ENCODE results near the gene WNT4. TPM values are rescaled to one million over a fixed set of nuclear protein-coding genes. Genes with fewer than 3 reads are reported as not detected.

WNT4 gene
- 5.3 TPM for polyA plus RNA-seq (ENCODE audit: insufficient read length)

- DNase-seq (ENCODE audit: low read depth): no peak
Measured at GRCh38 chr1:22143065-22144033, at the start of gene WNT4. TSS of gene WNT4 (minus strand) at chr1:22143097. CDS start at chr1:22142922, 175 bp downstream.

DNA sequence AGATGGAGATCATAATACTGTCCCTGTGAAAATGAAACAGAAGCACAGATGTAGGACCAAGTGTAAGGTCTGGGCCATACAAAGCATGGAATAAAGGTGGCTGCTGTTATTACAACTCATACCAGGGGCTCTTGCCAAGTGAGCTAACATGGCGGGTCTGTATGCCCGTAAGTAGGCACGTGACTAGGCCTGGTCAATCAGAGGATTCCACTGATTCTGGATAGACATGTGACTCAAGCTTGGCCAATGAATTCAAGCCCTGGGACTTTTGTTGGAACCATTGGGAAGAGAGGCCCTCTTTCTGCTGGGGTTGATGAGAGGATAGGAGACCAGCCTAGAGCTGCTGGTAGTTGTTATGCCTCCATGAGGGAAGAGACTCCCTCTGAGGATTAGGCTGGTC is 47.8 kb upstream of the WNT4 start:
- DNase-seq (ENCODE audit: low read depth): no peak

DNA sequence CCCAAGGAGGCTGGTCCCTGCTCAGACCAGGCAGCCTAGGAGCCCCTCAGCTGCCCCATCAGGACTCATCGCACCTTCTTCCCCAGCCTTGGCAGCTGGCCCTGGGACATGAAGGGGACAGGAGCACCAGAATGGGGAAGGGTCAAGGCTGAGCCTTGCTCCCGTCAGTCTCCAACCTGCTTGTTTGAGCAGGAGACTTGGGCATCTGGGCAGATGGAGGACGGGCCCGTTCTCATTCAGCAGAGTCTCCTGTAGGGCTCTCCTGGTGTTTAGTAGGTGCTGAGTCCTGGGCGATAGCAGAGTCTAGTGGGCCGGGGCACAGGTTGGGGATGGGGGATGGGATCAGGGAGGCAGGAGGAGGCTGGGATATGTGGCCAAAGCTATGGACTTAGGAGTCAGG is 47.4 kb upstream of the WNT4 start:
- no peak for DNase-seq (ENCODE audit: low read depth)

DNA sequence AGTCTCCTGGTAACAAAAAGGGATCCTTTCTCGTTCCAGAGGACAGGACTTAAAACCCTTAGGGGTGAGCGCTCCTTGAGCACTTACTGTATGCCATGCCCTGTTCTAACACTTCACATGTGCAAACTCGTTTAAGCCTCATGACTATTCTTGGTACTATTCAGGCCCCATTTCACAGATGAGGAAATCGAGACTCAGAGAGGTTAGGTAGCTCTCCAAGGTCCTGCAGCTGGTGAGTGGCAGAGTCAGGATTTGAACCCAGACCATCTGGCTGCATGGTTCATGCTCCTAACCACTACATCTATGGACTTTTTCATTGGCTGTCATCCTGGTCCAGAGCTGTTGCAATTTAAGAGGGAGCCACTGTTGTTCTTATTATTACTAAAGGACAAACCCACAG is 46.7 kb upstream of the WNT4 start:
- DNase-seq (ENCODE audit: low read depth): no peak

DNA sequence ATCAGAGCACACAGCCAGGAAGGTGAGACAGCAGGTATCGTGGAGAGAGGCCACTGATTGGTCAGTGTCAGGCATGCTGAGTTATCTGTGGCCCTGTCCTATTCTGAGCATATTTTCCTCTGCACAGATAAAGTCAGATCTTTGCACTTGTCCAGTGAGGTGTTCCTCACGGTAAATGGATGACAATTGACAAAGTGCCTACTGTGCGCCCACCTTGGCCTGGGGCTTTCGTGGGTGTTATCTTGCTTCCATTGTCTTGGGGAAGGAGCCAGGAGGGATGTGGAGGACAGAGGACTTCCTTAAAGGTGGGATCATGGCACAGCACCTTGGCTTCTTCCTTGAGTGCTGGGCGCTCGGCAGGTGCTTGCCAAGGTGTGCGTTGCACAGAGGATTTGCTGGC is 46.0 kb upstream of the WNT4 start:
- no peak for DNase-seq (ENCODE audit: low read depth)

GRCh38 chr1:22188436-22188835 is 45.5 kb upstream of the WNT4 start:
- no peak for DNase-seq (ENCODE audit: low read depth)

GRCh38 chr1:22186311-22186710 is 43.4 kb upstream of the WNT4 start:
- no peak for DNase-seq (ENCODE audit: low read depth)

DNA sequence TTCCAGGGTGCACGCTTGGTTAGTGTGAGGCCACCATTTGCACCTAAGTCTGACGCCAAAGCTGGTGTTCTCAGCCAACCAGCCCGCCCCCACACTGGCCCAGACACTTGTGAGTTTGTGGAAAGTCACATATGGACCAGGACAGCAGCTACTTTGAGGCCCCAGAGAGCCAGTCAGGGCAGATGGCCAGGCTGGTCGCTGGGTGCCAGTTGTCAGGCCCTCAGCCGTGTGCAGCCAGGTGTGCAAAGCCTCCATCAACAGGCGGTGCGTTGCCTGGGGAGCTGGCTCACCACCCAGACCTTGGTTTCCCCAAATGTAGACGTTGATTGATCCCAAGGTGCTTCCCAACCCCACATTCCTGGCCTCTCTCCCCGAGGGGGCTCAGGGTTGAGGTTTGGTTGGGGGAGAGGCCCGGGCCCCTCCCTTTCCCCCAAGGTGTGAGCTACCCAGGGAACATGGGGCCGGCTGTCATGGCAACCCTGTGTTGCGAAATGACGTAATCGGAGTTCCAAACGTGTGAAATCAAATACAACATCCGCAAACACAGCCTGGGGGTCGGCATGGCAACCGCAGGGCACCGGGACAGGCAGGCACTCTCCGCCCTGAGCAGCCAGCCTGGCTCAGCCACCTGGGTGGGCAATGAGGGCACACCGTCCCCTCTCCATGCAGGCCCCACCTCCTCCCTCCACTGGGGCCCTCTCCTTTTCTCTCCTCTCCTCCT is 42.2 kb upstream of the WNT4 start:
- no peak for DNase-seq (ENCODE audit: low read depth)

GRCh38 chr1:22184454-22184853 is 41.6 kb upstream of the WNT4 start:
- no peak for DNase-seq (ENCODE audit: low read depth)

GRCh38 chr1:22182715-22183114 is 39.8 kb upstream of the WNT4 start:
- DNase-seq (ENCODE audit: low read depth): no peak

DNA sequence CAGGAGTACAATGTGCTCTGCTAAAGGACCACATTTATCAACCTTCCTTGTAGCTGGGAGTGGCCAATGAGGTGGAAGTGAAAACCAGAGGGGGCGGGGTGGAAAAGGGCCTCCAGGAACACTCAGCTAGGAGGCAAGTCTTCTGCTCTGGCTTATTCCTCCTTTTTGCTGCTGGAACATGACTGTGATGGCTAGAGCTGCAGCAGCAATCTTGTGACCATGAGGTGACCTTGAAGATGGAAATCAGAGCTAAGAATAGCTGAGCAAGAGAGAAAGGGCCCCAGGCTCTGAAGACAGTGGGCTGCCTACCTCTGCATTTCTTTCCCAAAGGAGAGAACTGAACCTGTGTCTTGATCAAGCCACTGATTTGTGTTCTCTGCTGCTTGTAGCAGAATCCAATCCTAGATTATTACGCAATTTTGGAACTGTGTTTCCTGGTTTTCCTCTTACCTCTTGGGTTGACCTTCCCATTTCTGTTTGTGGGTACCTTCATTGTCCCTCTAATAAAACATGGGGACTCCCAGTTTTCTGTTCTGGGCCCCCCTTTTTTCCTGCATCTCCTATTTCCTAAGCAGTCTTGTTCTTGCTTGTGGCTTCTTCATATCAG is 36.4 kb upstream of the WNT4 start:
- DNase-seq (ENCODE audit: low read depth): no peak

DNA sequence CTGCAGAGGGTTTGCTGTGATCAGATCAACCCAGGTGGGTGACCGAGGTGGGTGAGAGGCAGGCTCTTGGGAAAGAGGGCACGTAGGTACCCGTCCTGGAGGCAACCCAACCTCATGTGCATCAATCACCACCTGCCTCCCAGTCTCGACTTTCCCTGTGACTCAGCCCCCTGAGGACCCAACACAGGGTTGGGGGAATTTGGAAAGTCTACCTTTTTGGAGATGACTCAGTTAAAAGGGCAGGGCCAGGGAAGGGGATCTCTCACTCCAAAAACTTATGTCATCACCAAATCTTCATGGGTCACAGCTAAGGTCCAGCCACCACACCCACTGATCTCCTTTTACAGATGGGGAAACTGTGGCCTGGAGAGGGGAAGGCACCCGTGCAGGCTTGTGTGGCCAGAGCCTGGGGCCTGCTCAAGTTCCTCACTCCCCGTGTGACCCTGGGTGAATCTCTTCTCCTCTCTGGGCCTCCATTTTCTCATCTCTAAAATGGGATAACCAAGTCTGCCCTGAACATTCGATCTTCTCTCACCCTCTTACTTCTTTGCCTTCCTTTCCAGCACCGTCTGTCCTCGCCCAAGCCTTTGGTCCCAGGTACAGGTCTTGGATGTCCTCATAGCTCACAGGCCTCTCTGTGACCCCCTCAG is 34.6 kb upstream of the WNT4 start:
- DNase-seq (ENCODE audit: low read depth): no peak

- no peak for DNase-seq (ENCODE audit: low read depth)
Measured at GRCh38 chr1:22176258-22176657, 33.4 kb upstream of the WNT4 start.

- DNase-seq (ENCODE audit: low read depth): no peak
Measured at GRCh38 chr1:22174446-22175220, 31.7 kb upstream of the WNT4 start.

DNA sequence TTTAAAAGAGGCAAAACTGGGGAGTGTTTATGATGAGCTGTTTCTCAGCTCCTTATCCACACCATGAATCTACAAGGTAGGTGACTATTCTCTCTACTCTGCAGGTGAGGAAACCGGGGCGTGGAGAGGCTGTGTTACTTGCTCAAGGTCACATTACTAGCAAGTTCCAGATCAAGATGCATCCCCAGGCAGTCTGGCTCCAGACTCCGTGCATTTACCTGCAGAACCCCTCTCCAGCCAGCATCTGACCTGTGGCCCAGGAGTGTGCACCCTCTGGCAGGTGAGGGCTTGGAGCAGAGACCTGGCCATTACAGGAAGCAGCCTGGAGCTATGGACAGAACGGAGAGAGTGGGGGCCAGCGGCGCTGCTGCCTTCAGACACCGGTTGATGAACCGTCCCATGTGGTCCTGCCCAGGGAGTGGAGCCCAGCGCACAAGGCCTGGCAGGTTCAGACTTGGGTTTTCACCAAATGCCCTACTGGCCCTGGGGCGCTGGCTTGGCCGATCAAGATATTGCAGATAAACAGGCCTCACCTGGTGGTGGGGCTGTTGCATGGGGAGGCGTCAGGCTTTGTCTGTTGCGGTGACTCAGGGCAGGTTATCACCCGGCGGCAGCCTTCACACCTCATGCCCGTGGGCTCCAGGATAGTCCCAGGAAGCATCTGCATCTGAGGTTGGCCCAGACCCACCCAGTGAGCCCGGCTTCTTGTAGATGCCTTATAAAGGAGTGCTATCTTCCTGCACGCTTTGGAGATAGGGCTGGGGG is 29.2 kb upstream of the WNT4 start:
- no peak for DNase-seq (ENCODE audit: low read depth)

DNA sequence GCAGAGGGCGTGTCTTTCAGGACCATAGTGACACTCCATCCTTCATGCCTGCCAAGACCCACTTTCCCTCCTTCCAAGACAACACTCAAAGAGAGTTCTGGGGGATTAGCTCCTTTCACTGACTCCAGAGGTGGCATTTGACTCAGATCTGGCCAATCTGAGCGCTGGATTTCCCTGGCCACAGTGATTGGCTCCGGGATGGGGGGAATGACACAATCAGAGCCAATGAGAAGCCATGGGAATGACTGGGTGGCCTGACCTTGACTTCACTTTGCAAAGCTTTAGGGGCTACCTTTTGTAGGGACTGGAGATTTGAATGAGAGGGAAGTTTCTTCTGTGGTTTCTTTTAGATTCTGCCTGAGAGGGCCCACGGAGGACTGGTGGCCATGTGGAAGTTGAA is 26.9 kb upstream of the WNT4 start:
- no peak for DNase-seq (ENCODE audit: low read depth)

- DNase-seq (ENCODE audit: low read depth): no peak
Measured at GRCh38 chr1:22168412-22168973, 25.6 kb upstream of the WNT4 start.

DNA sequence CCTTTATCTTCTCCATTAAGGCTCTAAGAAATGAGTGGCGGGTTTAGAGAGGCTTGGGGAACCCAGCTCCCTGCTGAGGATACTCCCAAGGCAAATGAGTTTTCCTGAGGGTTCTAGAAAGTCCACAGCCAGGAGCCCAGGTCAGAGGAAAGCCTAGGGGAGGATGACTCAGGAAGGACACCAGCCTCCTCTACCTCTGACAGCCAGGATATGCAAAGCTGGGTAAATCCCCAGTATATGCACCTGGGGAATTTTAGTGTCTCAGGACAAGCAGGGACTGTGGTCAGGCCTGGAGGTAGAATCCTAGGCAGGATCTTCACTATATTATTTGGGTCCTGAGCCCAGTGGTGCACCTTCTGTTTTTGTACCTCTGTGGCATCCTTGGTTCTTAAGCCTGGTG is 23.5 kb upstream of the WNT4 start:
- no peak for DNase-seq (ENCODE audit: low read depth)

DNA sequence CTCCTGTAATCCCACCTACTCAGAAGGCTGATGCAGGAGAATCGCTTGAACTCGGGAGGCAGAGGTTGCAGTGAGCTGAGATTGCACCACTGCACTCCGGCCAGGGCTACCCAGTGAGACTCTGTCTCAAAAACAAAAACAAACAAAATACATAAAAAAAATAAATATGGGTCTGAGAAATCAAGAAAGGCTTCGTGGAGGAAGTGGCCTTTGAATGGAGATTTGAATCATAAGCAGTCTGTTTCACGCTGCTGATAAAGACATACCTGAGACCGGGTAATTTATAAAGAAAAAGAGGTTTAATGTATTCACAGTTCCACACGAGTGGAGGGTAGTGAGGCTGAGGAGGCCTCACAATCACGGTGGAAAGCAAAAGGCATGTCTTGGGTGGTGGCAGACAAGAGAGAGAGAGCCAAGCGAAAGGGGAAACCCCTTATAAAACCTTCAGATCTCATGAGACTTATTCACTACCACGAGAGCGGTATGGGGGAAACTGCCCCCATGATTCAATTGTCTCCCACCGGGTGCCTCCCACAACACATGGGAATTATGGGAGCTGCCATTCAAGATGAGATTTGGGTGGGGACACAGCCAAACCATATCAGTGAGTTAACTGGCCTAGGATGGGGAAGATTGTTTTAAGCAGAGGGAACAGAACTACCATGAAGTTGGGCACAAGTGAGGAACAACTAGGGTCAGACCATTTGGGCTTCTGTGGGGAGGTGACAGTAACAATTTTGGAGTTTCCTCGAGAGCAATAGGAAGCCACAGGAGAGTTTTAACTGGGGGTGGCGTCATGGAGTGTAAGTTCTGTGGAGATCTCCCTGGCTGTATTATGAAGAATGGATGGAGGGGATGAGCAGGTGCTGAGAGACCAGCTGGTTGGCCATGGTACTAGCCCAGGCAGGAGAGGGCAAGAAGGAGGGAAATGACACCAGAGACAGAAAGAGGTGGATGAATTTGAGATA is 22.2 kb upstream of the WNT4 start:
- DNase-seq (ENCODE audit: low read depth): no peak
